Neuronal stem cell (in vitro differentiated cells): ENCODE measurements around the gene TAS1R2.
A peak's percentile ranks its signal among the peaks of the same experiment; 100 is the strongest.

ENCODE experiments used
- DNase-seq: peaks from one replicate; pipeline ENCODE4 v3.0.0-alpha.2; 2013; ENCODE audit warnings: low spot score
- H2AFZ ChIP-seq: one replicate; pipeline ENCODE4 v1.6.1; 2013; ENCODE audit warnings: mild to moderate bottlenecking, low read length, inconsistent platforms
- H2AK5ac ChIP-seq: 2 replicates; pipeline ENCODE4 v1.6.1; 2013; ENCODE audit warnings: low read depth, mild to moderate bottlenecking, inconsistent platforms, low read length, moderate library complexity, mixed read lengths
- H2BK120ac ChIP-seq: 2 replicates; pipeline ENCODE4 v1.6.1; 2013; ENCODE audit warnings: low read depth, mild to moderate bottlenecking, inconsistent platforms, low read length, moderate library complexity, mixed read lengths
- H2BK12ac ChIP-seq: one replicate; pipeline ENCODE4 v1.6.1; 2013; ENCODE audit warnings: low read length, inconsistent platforms
- H2BK15ac ChIP-seq: 2 replicates; pipeline ENCODE4 v1.6.1; 2013; ENCODE audit warnings: mild to moderate bottlenecking, low read length, inconsistent platforms, mixed read lengths
- H2BK5ac ChIP-seq: one replicate; pipeline ENCODE4 v1.6.1; 2013; ENCODE audit warnings: inconsistent platforms, mild to moderate bottlenecking, low read length, moderate library complexity
- H3K14ac ChIP-seq: one replicate; pipeline ENCODE4 v1.6.1; 2013; ENCODE audit warnings: low read length, inconsistent platforms
- H3K18ac ChIP-seq: 2 replicates; pipeline ENCODE4 v1.6.1; 2013; ENCODE audit warnings: low read length, inconsistent platforms
- H3K23ac ChIP-seq: 2 replicates; pipeline ENCODE4 v1.6.1; 2013; ENCODE audit warnings: low read depth, mild to moderate bottlenecking, mixed read lengths, low read length, inconsistent platforms; ENCODE audit not compliant: poor library complexity
- H3K27ac ChIP-seq: replicated peaks from 3 replicates; pipeline ENCODE4 v1.5.1; 2013; ENCODE audit warnings: low read length, inconsistent platforms
- H3K27me3 ChIP-seq, 3 experiments: 2 replicates each; pipeline ENCODE4 v1.6.1; 2013; ENCODE audit warnings: low read length in 3 of 3, mild to moderate bottlenecking in 2 of 3, inconsistent platforms in 1 of 3, low read depth in 1 of 3, mixed read lengths in 1 of 3, moderate library complexity in 1 of 3; ENCODE audit not compliant: control insufficient read depth in 3 of 3, insufficient read depth in 3 of 3
- H3K36me3 ChIP-seq, 2 donors: replicated peaks in 1 of 2; 2 replicates each; pipeline ENCODE4 v1.6.1; 2013; ENCODE audit warnings: low read length in 2 of 2; ENCODE audit not compliant: control insufficient read depth in 2 of 2, insufficient read depth in 2 of 2
- H3K4ac ChIP-seq: 2 replicates; pipeline ENCODE4 v1.6.1; 2013; ENCODE audit warnings: inconsistent platforms, mild to moderate bottlenecking, low read length, moderate library complexity
- H3K4me1 ChIP-seq, 2 donors: 1 replicate in 1 of 2; 2 replicates in 1 of 2; pipeline ENCODE4 v1.6.1; 2013; ENCODE audit warnings: low read length in 2 of 2, low read depth in 1 of 2; ENCODE audit not compliant: control insufficient read depth in 2 of 2, insufficient read depth in 1 of 2
- H3K4me2 ChIP-seq: one replicate; pipeline ENCODE4 v1.6.1; 2013; ENCODE audit warnings: mild to moderate bottlenecking, low read length, inconsistent platforms; ENCODE audit not compliant: insufficient read depth, poor library complexity, severe bottlenecking
- H3K4me3 ChIP-seq, 2 donors: 2 replicates each; pipeline ENCODE4 v1.5.1; 2013; ENCODE audit warnings: low read length in 2 of 2, mild to moderate bottlenecking in 2 of 2, inconsistent platforms in 1 of 2, moderate library complexity in 1 of 2
- H3K79me1 ChIP-seq: one replicate; pipeline ENCODE4 v1.6.1; 2013; ENCODE audit warnings: low read depth, mild to moderate bottlenecking, inconsistent platforms, low read length, moderate library complexity
- H3K9ac ChIP-seq: one replicate; pipeline ENCODE4 v1.6.1; 2013; ENCODE audit warnings: mild to moderate bottlenecking, low read depth, low read length, inconsistent platforms; ENCODE audit not compliant: poor library complexity
- H3K9me3 ChIP-seq, 2 donors: replicated peaks in 1 of 2; 2 replicates each; pipeline versions ENCODE3 to v1.6.1; 2013; ENCODE audit warnings: low read length in 2 of 2, mild to moderate bottlenecking in 2 of 2, inconsistent platforms in 1 of 2, low read depth in 1 of 2, mixed read lengths in 1 of 2, moderate library complexity in 1 of 2; ENCODE audit not compliant: control insufficient read depth in 2 of 2, insufficient read depth in 1 of 2
- H4K8ac ChIP-seq: one replicate; pipeline ENCODE4 v1.6.1; 2013; ENCODE audit warnings: low read depth, mild to moderate bottlenecking, inconsistent platforms, low read length, moderate library complexity
- H4K91ac ChIP-seq: one replicate; pipeline ENCODE4 v1.6.1; 2013; ENCODE audit warnings: low read length, low read depth, mild to moderate bottlenecking, inconsistent platforms; ENCODE audit not compliant: poor library complexity
- WGBS, 2 donors: extraction: QIAGEN DNeasy Blood & Tissue Kit; methylation state at CpG; one replicate each; pipeline ENCODE4 v1.1.7; 2013; ENCODE audit warnings: missing lambda C conversion rate in 2 of 2, mixed read lengths in 1 of 2; ENCODE audit not compliant: insufficient read length in 2 of 2, insufficient replicate concordance in 1 of 2; ENCODE audit errors: extremely low coverage in 2 of 2; 5-methylcytosine and 5-hydroxymethylcytosine counted together

The TAS1R2 gene

GRCh38 chr1:18890706-18891425 is 31.4 kb upstream of the TAS1R2 start:
- no peak overlapping the region for H3K27ac ChIP-seq
- no peak overlapping the region for H2BK15ac ChIP-seq
- no peak overlapping the region for H3K4ac ChIP-seq
- H3K4me1 ChIP-seq = peaks cover 0 to 2% of the 10 kb centered on the region in 2 donors
- WGBS, 2 donors = no CpG with 5 or more reads among the region's 6 CpGs
- no peak overlapping the region for H2BK120ac ChIP-seq
- no peak overlapping the region for H3K18ac ChIP-seq
- H3K14ac ChIP-seq = no peak overlapping the region
- no peak overlapping the region for H3K4me2 ChIP-seq
- no peak overlapping the region for H2BK12ac ChIP-seq
- no peak overlapping the region for H3K23ac ChIP-seq
- H2BK5ac ChIP-seq = no peak overlapping the region
- H3K9me3 ChIP-seq = no peaks in the 10 kb centered on the region
- H2AK5ac ChIP-seq = no peak overlapping the region
- DNase-seq = no peak
- no peak overlapping the region for H2AFZ ChIP-seq
- no peaks in the 10 kb centered on the region for H3K27me3 ChIP-seq
- H4K8ac ChIP-seq = no peak overlapping the region
- H3K4me3 ChIP-seq = no peak overlapping the region
- no peak overlapping the region for H3K9ac ChIP-seq
- H3K36me3 ChIP-seq = no peaks in the 10 kb centered on the region
- H4K91ac ChIP-seq = no peak overlapping the region
- H3K79me1 ChIP-seq = peaks cover 2% of the 10 kb centered on the region

GRCh38 chr1:18886003-18886335 is 26.5 kb upstream of the TAS1R2 start:
- Histone ChIP-seq H2BK5ac (no peak overlapping the region), H3K9ac (peak overlapping the region; percentile 36), H4K8ac (no peak overlapping the region), H3K4me3 (peak overlapping the region in 1 of 2 donors; percentile 28), H2AK5ac (no peak overlapping the region), H3K14ac (no peak overlapping the region), H3K4me1 (peaks cover 0 to 2% of the 10 kb centered on the region in 2 donors), H3K23ac (no peak overlapping the region), H3K4ac (no peak overlapping the region), H3K18ac (no peak overlapping the region), H3K79me1 (peaks cover 2% of the 10 kb centered on the region), H3K27ac (no peak overlapping the region), H2BK12ac (no peak overlapping the region), H2BK120ac (no peak overlapping the region), H3K27me3 (no peaks in the 10 kb centered on the region), H3K36me3 (peaks cover 4 to 7% of the 10 kb centered on the region in 2 donors), H2AFZ (no peak overlapping the region), H3K4me2 (no peak overlapping the region), H2BK15ac (no peak overlapping the region), H3K9me3 (no peaks in the 10 kb centered on the region), H4K91ac (no peak overlapping the region)
- WGBS, 2 donors = no CpG with 5 or more reads among the region's 1 CpG
- no peak for DNase-seq

GRCh38 chr1:18885311-18886002 is 26.0 kb upstream of the TAS1R2 start:
- peak overlapping the region; percentile 62 for H2BK5ac ChIP-seq
- peak overlapping the region; percentile 40 for H3K9ac ChIP-seq
- no peak overlapping the region for H3K4me2 ChIP-seq
- no peak for DNase-seq
- no peak overlapping the region for H3K18ac ChIP-seq
- no peak overlapping the region for H3K23ac ChIP-seq
- no peak overlapping the region for H2BK12ac ChIP-seq
- H2BK15ac ChIP-seq = no peak overlapping the region
- H3K14ac ChIP-seq = no peak overlapping the region
- peaks cover 2% of the 10 kb centered on the region for H3K79me1 ChIP-seq
- H3K4me1 ChIP-seq = no peaks in the 10 kb centered on the region
- H3K4ac ChIP-seq = no peak overlapping the region
- H4K91ac ChIP-seq = no peak overlapping the region
- no peak overlapping the region for H2AK5ac ChIP-seq
- H3K4me3 ChIP-seq = no peak overlapping the region
- WGBS, 2 donors = no CpG with 5 or more reads among the region's 17 CpGs
- H2AFZ ChIP-seq = no peak overlapping the region
- peaks cover 4 to 7% of the 10 kb centered on the region in 2 donors for H3K36me3 ChIP-seq
- no peaks in the 10 kb centered on the region for H3K27me3 ChIP-seq
- no peak overlapping the region for H3K27ac ChIP-seq
- H3K9me3 ChIP-seq = no peaks in the 10 kb centered on the region
- no peak overlapping the region for H2BK120ac ChIP-seq
- no peak overlapping the region for H4K8ac ChIP-seq

- Histone ChIP-seq H3K18ac (no peak overlapping the region), H2BK120ac (no peak overlapping the region), H3K79me1 (peaks cover 1% of the 10 kb centered on the region), H2AFZ (no peak overlapping the region), H3K4me2 (no peak overlapping the region), H3K9me3 (no peaks in the 10 kb centered on the region), H3K27me3 (no peaks in the 10 kb centered on the region), H3K4me1 (no peaks in the 10 kb centered on the region), H3K4ac (no peak overlapping the region), H3K9ac (peak overlapping the region; percentile 40), H2BK15ac (no peak overlapping the region), H2BK12ac (no peak overlapping the region), H3K4me3 (no peak overlapping the region), H4K8ac (no peak overlapping the region), H3K14ac (no peak overlapping the region), H3K27ac (no peak overlapping the region), H4K91ac (no peak overlapping the region), H3K23ac (peak overlapping the region; percentile 22), H3K36me3 (peaks cover 4 to 7% of the 10 kb centered on the region in 2 donors), H2AK5ac (peak overlapping the region; percentile 10), H2BK5ac (peak overlapping the region; percentile 62)
- DNase-seq = no peak
- no CpG with 5 or more reads among the region's 6 CpGs for WGBS, 2 donors
Measured at GRCh38 chr1:18884727-18885126, 25.3 kb upstream of the TAS1R2 start.
